HUES64 (cell line): ENCODE measurements around the gene KIF1C. TPM values are rescaled to one million over a fixed set of nuclear protein-coding genes. Genes with fewer than 3 reads are reported as not detected.

ENCODE experiments used
- H3K27ac ChIP-seq: 2 replicates; pipeline ENCODE4 v1.7.0; 2013; ENCODE audit warnings: low read depth, low read length, inconsistent platforms
- H3K27me3 ChIP-seq: 2 replicates; pipeline ENCODE4 v1.6.1; 2013; ENCODE audit warnings: mild to moderate bottlenecking, low read length; ENCODE audit not compliant: insufficient read depth
- H3K36me3 ChIP-seq: 2 replicates; pipeline ENCODE4 v1.6.1; 2013; ENCODE audit warnings: mild to moderate bottlenecking, low read length; ENCODE audit not compliant: insufficient read depth
- H3K4me1 ChIP-seq: 2 replicates; pipeline ENCODE4 v1.6.1; 2013; ENCODE audit warnings: mild to moderate bottlenecking, low read length, moderate library complexity; ENCODE audit not compliant: insufficient read depth
- H3K4me3 ChIP-seq: 2 replicates; pipeline ENCODE4 v1.5.1; 2013; ENCODE audit warnings: mild to moderate bottlenecking, low read length, moderate library complexity
- H3K9ac ChIP-seq: 2 replicates; pipeline ENCODE4 v1.6.1; 2013; ENCODE audit warnings: mild to moderate bottlenecking, low read depth, low read length
- H3K9me3 ChIP-seq: 2 replicates; pipeline ENCODE4 v1.6.1; 2013; ENCODE audit warnings: low read depth, low read length; ENCODE audit not compliant: insufficient read depth
- WGBS: fragments of 150-250, 120-280 bp; methylation state at CpG from one replicate; pipeline ENCODE4 v1.1.7; 2013; ENCODE audit warnings: missing lambda C conversion rate; 5-methylcytosine and 5-hydroxymethylcytosine counted together
- polyA plus RNA-seq, 2 experiments: library from polyadenylated mRNA; stranded (reverse); fragments of 50-300 nt; gene quantifications; one replicate each; pipeline ENCODE4 v1.2.3, GENCODE V29; 2013

KIF1C gene
- polyA plus RNA-seq (2013, experiment 1 of 2): 45.7 TPM
- polyA plus RNA-seq (2013, experiment 2 of 2): 48.4 TPM

DNA sequence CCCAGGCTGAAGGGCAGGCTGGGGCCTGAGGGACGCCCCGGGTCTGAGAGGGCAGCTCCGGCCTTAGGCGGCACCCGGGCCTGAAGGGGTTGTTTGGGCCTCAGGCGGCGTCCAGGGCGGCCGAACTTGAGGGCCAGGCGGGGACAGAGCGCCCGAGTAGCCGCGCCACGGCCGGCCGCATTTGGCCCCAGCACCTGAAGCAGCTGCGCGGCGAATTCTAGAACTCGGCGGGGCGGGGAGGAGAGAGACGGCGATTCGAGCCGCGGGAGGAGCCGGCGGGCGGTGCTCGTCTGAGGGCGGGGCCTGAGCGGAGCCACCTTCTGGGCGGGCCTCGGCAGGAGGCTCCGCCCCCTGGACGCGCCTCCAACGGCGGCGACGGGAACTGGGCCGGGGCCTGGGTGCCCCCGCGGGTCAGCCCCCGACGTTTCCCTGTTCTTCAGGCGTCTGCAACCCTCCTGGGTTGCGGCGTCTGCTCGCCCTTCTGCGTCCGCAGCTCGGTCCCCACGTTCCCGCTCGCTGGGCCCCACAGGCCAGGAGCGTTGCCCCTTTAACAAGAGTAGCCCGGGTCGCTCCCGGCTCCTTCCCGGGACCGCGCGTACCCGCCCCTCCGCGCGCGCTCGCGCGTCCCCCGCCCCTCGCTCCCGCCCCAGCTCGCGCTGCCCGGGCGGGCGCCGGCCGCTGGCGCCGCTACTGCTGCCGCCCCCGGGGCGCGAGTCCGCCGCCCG is at the start of gene KIF1C, which contains the start of gene INCA1:
KIF1C (plus strand) TSS at position 649 of the 725 bp plus-strand sequence. CDS start 2,297 bp downstream, outside the sequence.
INCA1 (minus strand) TSS at position 221 of the 725 bp plus-strand sequence. CDS start 3,085 bp downstream, outside the sequence.
- Histone ChIP-seq H3K27ac (peak within 1 kb of the TSS; percentile 93), H3K9me3 (no peaks in the 10 kb centered on the region), H3K9ac (peak within 1 kb of the TSS; percentile 77), H3K27me3 (peaks cover 20% of the 10 kb centered on the region), H3K4me1 (peaks cover 12% of the 10 kb centered on the region), H3K4me3 (peak within 1 kb of the TSS; percentile 62), H3K36me3 (peaks cover 20% of the 10 kb centered on the region)
- WGBS: under 1% methylated on average over 93 of the region's 93 CpGs

DNA sequence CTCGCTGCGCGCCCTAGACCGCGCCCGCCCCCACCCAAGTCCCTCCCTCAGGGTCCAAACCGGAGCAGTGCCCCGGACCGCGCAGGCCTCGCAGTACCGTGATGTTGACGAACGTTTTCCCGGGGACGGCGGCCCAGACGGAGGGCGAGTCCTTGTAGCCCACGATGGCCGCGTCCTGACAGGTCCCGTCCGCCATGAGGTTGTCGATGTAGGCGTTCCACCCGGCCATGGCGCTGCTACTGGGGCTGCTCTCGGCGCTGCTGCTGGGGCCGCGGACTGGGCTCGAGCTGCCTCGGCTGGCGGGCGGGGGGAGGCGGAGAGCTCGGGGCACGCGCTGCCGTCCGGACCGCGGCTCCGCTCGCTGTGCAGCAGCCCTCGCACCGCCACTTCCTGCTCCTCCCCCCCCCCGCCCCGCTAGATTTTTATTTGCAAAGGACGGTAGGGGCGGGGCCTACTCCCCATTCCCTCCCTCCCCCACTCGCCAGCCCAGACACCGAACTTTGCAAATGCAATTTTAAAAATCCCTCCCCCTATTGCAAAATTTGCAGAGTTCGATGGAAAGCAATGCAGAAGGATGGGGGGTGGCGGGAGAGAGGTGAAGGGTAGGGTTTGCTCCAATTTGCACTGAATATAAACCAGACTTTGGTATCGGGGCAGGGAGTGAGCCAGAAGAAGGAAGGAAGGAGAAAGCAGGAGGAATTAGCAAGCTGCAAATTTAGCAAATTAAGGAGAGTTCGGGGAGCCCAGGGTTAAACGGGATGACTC is 49.4 kb upstream of the KIF1C start, which contains the start of gene PFN1:
PFN1 (minus strand) TSS at position 365 of the 765 bp plus-strand sequence; CDS start at position 229, 136 bp downstream.
- Histone ChIP-seq H3K4me1 (peaks cover 32% of the 10 kb centered on the region), H3K4me3 (peak within 1 kb of the TSS; percentile 99), H3K27me3 (no peaks in the 10 kb centered on the region), H3K9ac (peak within 1 kb of the TSS; percentile 99), H3K9me3 (no peaks in the 10 kb centered on the region), H3K36me3 (peaks cover 41% of the 10 kb centered on the region), H3K27ac (peak within 1 kb of the TSS; percentile 100)
- WGBS: under 1% methylated on average over 55 of the region's 59 CpGs

DNA sequence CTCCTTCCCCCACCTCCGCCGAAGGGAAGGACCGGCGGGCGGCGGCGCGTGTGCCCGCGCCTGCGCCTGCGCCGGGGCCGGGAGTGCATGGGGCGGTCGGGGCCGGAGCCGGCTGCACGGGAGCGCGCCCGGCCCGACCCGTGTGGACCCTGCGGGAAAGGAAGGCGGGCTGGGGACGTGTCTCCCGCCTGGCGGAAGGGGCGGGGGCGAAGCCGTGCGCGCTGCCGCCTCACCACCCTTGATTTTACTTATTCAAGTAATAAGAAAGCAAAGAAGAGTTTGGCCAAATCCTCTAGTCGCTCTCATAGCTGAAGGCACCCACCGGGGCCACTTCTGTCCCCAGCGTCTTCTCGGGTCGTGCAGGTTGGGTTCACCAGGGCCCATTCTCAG is 48.8 kb upstream of the KIF1C start:
- H3K27me3 ChIP-seq: no peaks in the 10 kb centered on the region
- under 1% methylated on average over 40 of the region's 40 CpGs for WGBS
- H3K9me3 ChIP-seq: no peaks in the 10 kb centered on the region
- H3K9ac ChIP-seq: peak overlapping the region; percentile 99
- peak overlapping the region; percentile 99 for H3K4me3 ChIP-seq
- peak overlapping the region; percentile 100 for H3K27ac ChIP-seq
- H3K4me1 ChIP-seq: peaks cover 32% of the 10 kb centered on the region
- peaks cover 35% of the 10 kb centered on the region for H3K36me3 ChIP-seq

DNA sequence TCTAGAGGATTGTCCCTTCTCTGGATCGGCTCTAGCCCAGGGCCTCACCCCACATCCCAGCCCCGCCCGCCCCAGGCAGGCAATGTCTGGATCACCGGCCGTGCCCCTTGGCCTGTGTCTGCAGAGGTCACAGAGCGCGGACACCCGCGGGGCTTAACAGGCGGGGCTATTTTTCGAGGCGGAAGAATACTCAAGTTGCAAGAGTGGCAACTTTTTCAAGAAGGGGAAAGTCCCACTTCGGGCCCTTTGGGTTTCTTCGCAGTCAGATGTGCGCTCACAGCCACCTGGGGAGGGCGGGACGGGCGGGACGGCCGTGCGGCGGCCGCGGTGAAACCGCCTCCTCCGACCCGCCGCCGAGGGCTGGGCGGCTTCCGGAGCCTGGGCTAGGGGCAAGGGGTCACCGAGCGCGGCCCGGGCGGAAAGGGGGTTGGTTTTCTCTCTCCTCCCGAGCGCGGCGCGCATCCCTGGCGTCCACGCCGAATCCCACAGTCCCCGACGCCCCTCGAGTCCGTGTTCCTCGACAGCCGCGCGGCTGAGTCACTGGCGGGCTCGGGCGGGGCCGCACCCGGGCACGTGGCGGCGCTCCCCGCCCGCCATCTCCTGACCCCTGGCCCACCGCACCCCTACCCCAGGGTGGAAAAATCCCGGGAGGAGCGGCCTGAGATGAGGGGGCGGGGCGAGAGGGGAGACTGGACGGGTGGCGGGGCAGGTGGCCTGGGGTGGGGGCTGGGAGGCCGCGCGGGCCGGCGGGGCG is 48.3 kb upstream of the KIF1C start:
- WGBS: under 1% methylated on average over 73 of the region's 75 CpGs
- peaks cover 30% of the 10 kb centered on the region for H3K36me3 ChIP-seq
- peaks cover 32% of the 10 kb centered on the region for H3K4me1 ChIP-seq
- no peaks in the 10 kb centered on the region for H3K9me3 ChIP-seq
- H3K27me3 ChIP-seq: no peaks in the 10 kb centered on the region
- peak overlapping the region; percentile 100 for H3K27ac ChIP-seq
- peak overlapping the region; percentile 99 for H3K4me3 ChIP-seq
- H3K9ac ChIP-seq: peak overlapping the region; percentile 99

DNA sequence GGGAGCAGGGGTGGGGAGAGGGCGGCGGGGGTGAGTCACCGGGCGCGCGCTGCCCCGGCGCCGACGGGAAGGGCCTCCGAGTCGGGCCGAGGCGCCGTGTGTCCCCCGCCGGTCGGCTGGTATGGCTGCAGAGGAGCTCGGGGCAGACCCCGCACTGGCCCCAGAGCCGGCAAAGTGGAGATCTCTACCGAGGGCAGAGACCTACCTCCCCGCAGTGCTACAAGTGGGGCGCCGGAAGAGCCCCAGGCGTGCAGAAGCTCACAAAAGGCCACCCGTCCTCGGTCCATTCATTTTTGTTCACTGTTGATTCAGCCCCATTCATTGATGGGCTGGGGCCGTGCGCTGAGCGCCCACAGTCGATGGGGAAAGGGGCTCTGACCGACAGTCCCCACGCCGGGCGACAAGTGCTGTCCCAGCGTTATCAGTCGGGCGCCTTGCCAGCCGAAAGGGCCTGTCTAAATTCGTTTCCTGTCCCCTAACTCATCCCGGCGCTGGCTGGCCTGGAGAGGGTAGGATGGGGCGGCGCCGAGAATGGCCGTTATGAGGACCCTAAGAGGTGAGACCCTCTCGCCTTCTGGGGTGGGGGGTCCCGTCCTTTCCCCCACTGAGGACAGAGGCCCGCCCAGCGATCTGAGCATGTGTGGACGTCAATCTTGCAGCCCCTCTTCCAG is 47.5 kb upstream of the KIF1C start:
- Histone ChIP-seq H3K9ac (peak overlapping the region; percentile 90), H3K4me1 (peaks cover 27% of the 10 kb centered on the region), H3K27ac (peak overlapping the region; percentile 100), H3K27me3 (no peaks in the 10 kb centered on the region), H3K9me3 (no peaks in the 10 kb centered on the region), H3K36me3 (peaks cover 23% of the 10 kb centered on the region), H3K4me3 (peak overlapping the region; percentile 76)
- under 1% methylated on average over 52 of the region's 52 CpGs for WGBS

DNA sequence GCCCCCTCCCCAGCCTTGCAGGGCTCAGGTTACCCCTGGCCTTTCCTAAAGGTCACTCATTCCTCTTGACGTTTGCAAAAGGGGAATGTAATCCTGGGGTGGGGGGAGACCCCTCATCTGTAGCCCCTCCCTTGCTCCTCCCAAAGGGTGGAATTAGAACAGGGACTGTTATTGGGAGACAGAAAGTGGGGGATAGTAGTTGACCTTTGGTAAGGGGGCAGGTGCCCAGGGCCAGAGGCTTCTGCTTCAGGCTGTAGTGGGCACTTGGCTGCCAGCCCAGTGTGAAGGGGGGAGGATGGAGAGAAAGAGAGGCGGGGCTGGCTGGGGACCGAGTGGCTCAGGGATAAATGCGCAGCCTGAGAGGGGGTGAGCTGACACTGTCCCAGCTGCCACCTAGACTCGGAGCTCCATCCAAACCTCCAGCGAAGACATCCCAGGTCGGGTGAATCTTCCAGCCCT is 47.0 kb upstream of the KIF1C start, which contains the start of gene ENO3:
ENO3 (plus strand) TSS at position 374 of the 459 bp plus-strand sequence. CDS start 711 bp downstream, outside the sequence.
- 31% methylated on average over 7 of the region's 7 CpGs for WGBS
- Histone ChIP-seq H3K4me1 (peaks cover 22% of the 10 kb centered on the region), H3K27me3 (no peaks in the 10 kb centered on the region), H3K9me3 (no peaks in the 10 kb centered on the region), H3K27ac (peak within 1 kb of the TSS; percentile 100), H3K4me3 (peak within 1 kb of the TSS; percentile 76), H3K36me3 (peaks cover 17% of the 10 kb centered on the region), H3K9ac (peak within 1 kb of the TSS; percentile 90)

DNA sequence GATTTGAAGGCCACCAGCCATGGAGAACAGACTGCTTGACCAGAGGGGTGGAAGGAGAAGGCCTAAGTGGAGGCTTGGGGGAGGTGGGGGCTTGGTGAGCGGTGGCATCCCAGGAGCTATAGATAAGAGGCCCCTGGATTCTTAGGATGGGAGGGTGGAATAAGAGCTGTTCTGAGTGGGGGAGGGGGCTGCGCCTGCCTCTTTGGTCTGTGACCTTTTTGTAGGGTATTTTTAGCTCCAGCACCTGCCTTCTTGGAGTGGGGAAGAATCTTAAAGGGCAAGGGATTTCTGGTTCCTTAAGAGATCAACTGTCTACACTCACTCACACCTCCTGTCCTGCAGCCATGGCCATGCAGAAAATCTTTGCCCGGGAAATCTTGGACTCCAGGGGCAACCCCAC is 46.3 kb upstream of the KIF1C start:
- Histone ChIP-seq H3K4me1 (peaks cover 16% of the 10 kb centered on the region), H3K9me3 (no peaks in the 10 kb centered on the region), H3K9ac (no peak overlapping the region; the same call in 1 of the 2 replicates), H3K27me3 (no peaks in the 10 kb centered on the region), H3K36me3 (peaks cover 10% of the 10 kb centered on the region), H3K27ac (no peak overlapping the region), H3K4me3 (peak overlapping the region; percentile 76)
- 63% methylated on average over 3 of the region's 3 CpGs for WGBS

DNA sequence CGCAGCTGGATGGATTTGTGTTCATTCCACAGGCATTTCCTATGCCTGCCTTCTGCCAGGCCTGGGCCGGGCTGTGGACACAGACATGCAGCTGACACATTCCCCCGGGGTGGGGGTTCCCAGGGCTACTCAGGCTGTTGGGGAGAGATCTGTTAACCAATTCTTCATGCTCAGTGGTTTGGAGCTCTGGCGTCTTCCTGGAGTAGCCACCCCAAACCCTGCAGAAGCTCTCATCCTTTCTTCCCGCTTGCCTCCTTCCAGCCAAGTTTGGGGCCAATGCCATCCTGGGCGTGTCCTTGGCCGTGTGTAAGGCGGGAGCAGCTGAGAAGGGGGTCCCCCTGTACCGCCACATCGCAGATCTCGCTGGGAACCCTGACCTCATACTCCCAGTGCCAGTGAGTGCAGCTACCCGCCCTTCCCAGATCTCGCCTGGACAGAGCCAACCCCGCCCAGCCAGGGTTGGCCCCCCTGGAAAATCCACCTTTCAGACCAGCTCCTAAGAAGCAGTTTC is 44.2 kb upstream of the KIF1C start:
- no peak overlapping the region for H3K27ac ChIP-seq

DNA sequence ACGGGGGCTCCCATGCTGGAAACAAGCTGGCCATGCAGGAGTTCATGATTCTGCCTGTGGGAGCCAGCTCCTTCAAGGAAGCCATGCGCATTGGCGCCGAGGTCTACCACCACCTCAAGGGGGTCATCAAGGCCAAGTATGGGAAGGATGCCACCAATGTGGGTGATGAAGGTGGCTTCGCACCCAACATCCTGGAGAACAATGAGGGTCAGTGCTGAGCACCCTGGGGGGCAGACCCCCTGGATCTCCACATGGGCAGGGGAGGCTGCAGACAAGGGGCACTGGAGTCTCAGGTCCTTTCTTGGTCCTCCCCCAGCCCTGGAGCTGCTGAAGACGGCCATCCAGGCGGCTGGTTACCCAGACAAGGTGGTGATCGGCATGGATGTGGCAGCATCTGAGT is 42.7 kb upstream of the KIF1C start:
- WGBS: 96% methylated on average over 8 of the region's 8 CpGs
- peaks cover 13% of the 10 kb centered on the region for H3K4me1 ChIP-seq

More for the DNA sequence above, 44.2 kb upstream of the KIF1C start:
- Histone ChIP-seq H3K4me1 (peaks cover 13% of the 10 kb centered on the region), H3K36me3 (no peaks in the 10 kb centered on the region), H3K27me3 (no peaks in the 10 kb centered on the region), H3K9ac (no peak overlapping the region), H3K9me3 (no peaks in the 10 kb centered on the region), H3K4me3 (no peak overlapping the region)
- WGBS: 90% methylated on average over 14 of the region's 14 CpGs

DNA sequence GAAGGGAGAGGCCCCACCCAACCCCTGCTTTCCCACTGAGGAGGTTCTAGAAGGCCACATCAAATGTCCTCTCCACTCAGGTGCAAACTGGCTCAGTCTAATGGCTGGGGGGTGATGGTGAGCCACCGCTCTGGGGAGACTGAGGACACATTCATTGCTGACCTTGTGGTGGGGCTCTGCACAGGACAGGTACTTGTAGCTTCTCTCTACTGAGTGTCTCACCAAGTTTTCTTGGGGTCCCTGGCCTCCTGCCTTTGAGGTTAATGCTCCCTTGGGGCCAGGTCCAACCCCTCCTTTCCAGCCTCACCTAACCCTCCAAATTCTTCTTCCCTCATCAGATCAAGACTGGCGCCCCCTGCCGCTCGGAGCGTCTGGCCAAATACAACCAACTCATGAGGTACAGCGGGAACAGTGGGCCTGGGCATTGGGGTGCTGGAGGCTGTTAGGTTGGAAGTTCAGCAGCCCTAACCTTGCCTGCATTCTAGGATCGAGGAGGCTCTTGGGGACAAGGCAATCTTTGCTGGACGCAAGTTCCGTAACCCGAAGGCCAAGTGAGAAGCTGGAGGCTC is 41.2 kb upstream of the KIF1C start:
- no peak overlapping the region for H3K27ac ChIP-seq
- H3K36me3 ChIP-seq: peaks cover 20% of the 10 kb centered on the region
- H3K9me3 ChIP-seq: no peaks in the 10 kb centered on the region
- H3K4me3 ChIP-seq: no peak overlapping the region
- H3K9ac ChIP-seq: no peak overlapping the region
- peaks cover 12% of the 10 kb centered on the region for H3K4me1 ChIP-seq
- WGBS: 81% methylated on average over 10 of the region's 10 CpGs
- H3K27me3 ChIP-seq: no peaks in the 10 kb centered on the region

More for the DNA sequence above, 42.7 kb upstream of the KIF1C start:
- no peak overlapping the region for H3K9ac ChIP-seq
- no peak overlapping the region for H3K4me3 ChIP-seq
- no peak overlapping the region for H3K27ac ChIP-seq
- no peaks in the 10 kb centered on the region for H3K27me3 ChIP-seq
- peaks cover 12% of the 10 kb centered on the region for H3K36me3 ChIP-seq
- H3K9me3 ChIP-seq: no peaks in the 10 kb centered on the region
